HL-60 (cell line): Measurements from ENCODE around the gene CEP128.

Experiments used
- DNase-seq, 2 experiments: peaks; one replicate each; pipeline ENCODE4 v3.0.0-alpha.2; 2010 to 2020; ENCODE audit warnings: low read depth in 1 of 2, low spot score in 1 of 2
- H3K27ac ChIP-seq: fragments of 250-450 bp; sonication (Bioruptor Pico); replicated peaks from 2 replicates; pipeline ENCODE4 v1.5.1; 2020; ENCODE audit warnings: mild to moderate bottlenecking, moderate library complexity
- H3K27me3 ChIP-seq: fragments of 250-450 bp; sonication (Bioruptor Pico); 2 replicates; pipeline ENCODE4 v1.5.1; 2021; ENCODE audit warnings: mild to moderate bottlenecking, moderate library complexity; ENCODE audit not compliant: insufficient read depth, poor library complexity, severe bottlenecking
- H3K4me3 ChIP-seq: replicated peaks from 2 replicates; pipeline ENCODE4 v1.5.1; 2011; ENCODE audit warnings: mild to moderate bottlenecking, control low read depth, low read length; ENCODE audit not compliant: insufficient read depth
- GABPA ChIP-seq: IDR thresholded peaks from 2 replicates; pipeline ENCODE4 v1.6.1; 2012; ENCODE audit warnings: low read depth
- POLR2AphosphoS5 ChIP-seq: IDR thresholded peaks from 2 replicates; pipeline ENCODE4 v1.6.1; 2012; ENCODE audit warnings: low read depth
- SPI1 ChIP-seq: IDR thresholded peaks from 2 replicates; pipeline ENCODE4 v1.6.1; 2012; ENCODE audit warnings: low read depth, mild to moderate bottlenecking, borderline replicate concordance
- TF ChIP-seq, protein P1 (sequence below): IDR thresholded peaks from 2 replicates; pipeline ENCODE4 v1.6.1; 2012; ENCODE audit warnings: low read depth; ENCODE audit not compliant: insufficient replicate concordance
- TF ChIP-seq, protein P2 (sequence below): IDR thresholded peaks from one replicate; pipeline ENCODE4 v1.5.1; 2011; ENCODE audit warnings: low read length, control low read depth, inconsistent platforms; ENCODE audit not compliant: insufficient read depth

CEP128 gene

DNA sequence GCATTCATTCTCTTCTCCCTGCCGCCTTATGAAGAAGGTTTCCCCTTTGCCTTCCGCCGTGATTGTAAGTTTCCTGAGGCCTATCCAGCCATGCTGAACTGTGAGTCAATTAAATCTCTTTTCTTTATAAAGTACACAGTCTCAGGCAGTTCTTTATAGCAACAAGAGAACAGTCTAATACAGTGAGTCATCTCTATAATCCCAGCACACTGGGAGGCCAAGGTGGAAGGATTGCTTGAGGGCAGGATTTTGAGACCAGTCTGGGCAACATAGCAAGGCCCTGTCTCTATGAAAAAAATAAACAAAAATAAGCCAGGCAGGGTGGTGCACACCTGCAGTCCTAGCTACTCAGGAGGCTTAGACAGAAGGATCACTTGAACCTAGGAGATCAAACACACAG is 259.9 kb downstream of the CEP128 start:
- TF ChIP-seq POLR2AphosphoS5, result no peak
- Histone ChIP-seq H3K27ac (no peak overlapping the region), H3K4me3 (no peak overlapping the region), H3K27me3 (no peaks in the 10 kb centered on the region)
- no peak for DNase-seq

DNA sequence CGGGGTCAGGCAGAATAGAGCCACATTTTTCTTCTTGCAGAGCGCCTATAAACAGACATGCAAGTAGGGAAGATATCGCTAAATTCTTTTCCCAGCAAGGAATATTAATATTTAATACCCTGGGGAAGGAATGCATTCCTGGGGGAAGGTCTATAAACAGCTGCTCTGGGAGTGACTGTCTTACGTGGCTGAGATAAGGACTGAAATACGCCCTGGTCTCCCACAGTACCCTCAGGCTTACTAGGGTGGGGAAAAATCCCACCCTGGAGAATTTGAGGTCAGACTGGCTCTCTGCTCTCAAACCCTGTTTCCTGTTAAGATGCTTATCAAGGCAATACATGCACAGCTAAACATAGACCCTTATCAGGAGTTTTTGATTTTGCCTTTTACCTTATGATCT is 262.3 kb downstream of the CEP128 start:
- Histone ChIP-seq H3K4me3 (no peak overlapping the region), H3K27me3 (no peaks in the 10 kb centered on the region), H3K27ac (no peak overlapping the region)
- DNase-seq, result no peak
- TF ChIP-seq POLR2AphosphoS5, result no peak
- TF ChIP-seq, protein P1, sequence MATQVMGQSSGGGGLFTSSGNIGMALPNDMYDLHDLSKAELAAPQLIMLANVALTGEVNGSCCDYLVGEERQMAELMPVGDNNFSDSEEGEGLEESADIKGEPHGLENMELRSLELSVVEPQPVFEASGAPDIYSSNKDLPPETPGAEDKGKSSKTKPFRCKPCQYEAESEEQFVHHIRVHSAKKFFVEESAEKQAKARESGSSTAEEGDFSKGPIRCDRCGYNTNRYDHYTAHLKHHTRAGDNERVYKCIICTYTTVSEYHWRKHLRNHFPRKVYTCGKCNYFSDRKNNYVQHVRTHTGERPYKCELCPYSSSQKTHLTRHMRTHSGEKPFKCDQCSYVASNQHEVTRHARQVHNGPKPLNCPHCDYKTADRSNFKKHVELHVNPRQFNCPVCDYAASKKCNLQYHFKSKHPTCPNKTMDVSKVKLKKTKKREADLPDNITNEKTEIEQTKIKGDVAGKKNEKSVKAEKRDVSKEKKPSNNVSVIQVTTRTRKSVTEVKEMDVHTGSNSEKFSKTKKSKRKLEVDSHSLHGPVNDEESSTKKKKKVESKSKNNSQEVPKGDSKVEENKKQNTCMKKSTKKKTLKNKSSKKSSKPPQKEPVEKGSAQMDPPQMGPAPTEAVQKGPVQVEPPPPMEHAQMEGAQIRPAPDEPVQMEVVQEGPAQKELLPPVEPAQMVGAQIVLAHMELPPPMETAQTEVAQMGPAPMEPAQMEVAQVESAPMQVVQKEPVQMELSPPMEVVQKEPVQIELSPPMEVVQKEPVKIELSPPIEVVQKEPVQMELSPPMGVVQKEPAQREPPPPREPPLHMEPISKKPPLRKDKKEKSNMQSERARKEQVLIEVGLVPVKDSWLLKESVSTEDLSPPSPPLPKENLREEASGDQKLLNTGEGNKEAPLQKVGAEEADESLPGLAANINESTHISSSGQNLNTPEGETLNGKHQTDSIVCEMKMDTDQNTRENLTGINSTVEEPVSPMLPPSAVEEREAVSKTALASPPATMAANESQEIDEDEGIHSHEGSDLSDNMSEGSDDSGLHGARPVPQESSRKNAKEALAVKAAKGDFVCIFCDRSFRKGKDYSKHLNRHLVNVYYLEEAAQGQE, result no peak
- TF ChIP-seq, protein P2, sequence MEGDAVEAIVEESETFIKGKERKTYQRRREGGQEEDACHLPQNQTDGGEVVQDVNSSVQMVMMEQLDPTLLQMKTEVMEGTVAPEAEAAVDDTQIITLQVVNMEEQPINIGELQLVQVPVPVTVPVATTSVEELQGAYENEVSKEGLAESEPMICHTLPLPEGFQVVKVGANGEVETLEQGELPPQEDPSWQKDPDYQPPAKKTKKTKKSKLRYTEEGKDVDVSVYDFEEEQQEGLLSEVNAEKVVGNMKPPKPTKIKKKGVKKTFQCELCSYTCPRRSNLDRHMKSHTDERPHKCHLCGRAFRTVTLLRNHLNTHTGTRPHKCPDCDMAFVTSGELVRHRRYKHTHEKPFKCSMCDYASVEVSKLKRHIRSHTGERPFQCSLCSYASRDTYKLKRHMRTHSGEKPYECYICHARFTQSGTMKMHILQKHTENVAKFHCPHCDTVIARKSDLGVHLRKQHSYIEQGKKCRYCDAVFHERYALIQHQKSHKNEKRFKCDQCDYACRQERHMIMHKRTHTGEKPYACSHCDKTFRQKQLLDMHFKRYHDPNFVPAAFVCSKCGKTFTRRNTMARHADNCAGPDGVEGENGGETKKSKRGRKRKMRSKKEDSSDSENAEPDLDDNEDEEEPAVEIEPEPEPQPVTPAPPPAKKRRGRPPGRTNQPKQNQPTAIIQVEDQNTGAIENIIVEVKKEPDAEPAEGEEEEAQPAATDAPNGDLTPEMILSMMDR, result no peak
- TF ChIP-seq GABPA, result no peak
- no peak for TF ChIP-seq SPI1

DNA sequence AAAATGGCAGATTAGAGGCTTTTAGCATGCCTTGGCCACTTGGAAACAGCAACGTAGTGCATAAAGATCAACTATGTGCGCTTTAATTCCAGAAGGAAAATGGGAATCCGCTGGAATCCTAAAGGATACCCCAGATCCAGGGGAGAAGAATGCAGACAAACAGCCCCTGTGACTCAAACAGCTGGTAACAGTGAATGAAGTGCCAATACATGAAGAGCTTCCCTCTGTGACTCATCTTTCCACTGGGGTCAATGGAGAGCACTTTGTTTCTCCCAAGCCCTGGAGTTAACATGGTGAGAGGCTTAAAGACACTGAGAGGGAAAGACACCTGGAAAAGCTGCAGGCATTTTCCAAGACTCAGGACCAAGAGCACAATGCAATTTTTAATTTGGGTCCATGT is 263.1 kb downstream of the CEP128 start:
- no peak overlapping the region for H3K4me3 ChIP-seq
- H3K27ac ChIP-seq, result no peak overlapping the region
- no peaks in the 10 kb centered on the region for H3K27me3 ChIP-seq
- TF ChIP-seq, protein P1, result no peak
- TF ChIP-seq, protein P2, result no peak
- TF ChIP-seq POLR2AphosphoS5, result no peak
- no peak for TF ChIP-seq SPI1
- DNase-seq, result no peak

DNA sequence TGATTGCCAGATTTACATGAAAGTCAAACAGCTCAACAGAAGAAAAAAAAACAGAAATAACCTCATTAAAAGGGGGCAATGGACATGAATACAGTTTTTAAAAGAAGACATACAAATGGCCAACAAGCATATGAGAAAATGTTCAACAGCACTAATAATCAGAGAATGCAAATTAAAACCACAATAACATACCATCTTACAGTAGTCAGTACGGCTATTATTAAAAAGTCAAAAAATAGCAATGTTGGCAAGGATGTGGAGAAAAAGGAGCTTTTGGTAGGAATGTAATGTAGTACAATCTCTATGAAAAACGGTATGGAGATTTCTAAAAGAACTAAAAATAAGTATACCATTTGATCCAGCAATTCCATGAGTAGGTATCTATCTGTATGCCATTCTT is 272.1 kb downstream of the CEP128 start:
- TF ChIP-seq, protein P2, result no peak
- TF ChIP-seq, protein P1, result no peak
- no peak for TF ChIP-seq GABPA
- no peak for TF ChIP-seq SPI1
- TF ChIP-seq POLR2AphosphoS5, result no peak
- H3K27ac ChIP-seq, result no peak overlapping the region
- no peak overlapping the region for H3K4me3 ChIP-seq
- no peak for DNase-seq
- H3K27me3 ChIP-seq, result no peaks in the 10 kb centered on the region
